ENCODE data around the gene NSUN4.

DNA sequence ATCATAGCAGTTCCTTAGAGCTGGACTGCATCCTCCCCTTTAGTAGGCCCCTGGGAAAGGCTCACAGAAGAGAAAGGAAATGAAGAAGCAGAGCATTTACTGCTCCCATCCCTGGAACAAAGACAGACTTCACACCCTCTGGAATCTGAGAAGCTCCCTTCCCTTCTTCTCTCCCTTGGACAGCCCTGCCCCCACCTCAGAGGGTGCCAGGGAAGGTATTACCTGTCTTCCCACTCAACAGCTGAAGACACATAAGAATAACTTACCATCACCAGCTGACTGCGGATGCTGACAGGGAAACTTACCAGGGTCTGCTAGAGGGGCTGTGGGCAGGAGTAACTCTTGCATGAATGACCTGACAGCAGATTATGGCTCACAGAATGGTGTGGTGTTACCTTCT, 39.4 kb downstream of the NSUN4 start:
- TF ChIP-seq POLR2AphosphoS5 (IDR thresholded peaks at IDR 0.05; ENCODE audit: low read depth, low read length), result no peak
- TF ChIP-seq, protein P1, sequence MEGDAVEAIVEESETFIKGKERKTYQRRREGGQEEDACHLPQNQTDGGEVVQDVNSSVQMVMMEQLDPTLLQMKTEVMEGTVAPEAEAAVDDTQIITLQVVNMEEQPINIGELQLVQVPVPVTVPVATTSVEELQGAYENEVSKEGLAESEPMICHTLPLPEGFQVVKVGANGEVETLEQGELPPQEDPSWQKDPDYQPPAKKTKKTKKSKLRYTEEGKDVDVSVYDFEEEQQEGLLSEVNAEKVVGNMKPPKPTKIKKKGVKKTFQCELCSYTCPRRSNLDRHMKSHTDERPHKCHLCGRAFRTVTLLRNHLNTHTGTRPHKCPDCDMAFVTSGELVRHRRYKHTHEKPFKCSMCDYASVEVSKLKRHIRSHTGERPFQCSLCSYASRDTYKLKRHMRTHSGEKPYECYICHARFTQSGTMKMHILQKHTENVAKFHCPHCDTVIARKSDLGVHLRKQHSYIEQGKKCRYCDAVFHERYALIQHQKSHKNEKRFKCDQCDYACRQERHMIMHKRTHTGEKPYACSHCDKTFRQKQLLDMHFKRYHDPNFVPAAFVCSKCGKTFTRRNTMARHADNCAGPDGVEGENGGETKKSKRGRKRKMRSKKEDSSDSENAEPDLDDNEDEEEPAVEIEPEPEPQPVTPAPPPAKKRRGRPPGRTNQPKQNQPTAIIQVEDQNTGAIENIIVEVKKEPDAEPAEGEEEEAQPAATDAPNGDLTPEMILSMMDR (IDR thresholded peaks at IDR 0.05), result no peak
- TF ChIP-seq SIN3A (IDR thresholded peaks at IDR 0.05; ENCODE audit: borderline replicate concordance, insufficient read depth, low read depth, low read length), result no peak
